ENCODE data around the gene RXFP1. TPM values are rescaled to one million over a fixed set of nuclear protein-coding genes. Genes with fewer than 3 reads are reported as not detected.

RXFP1 gene
- total and polyA plus RNA-seq, 2 experiments from 2014 or later = not detected

- H3K27ac ChIP-seq = no peak overlapping the region
- DNase-seq (ENCODE audit: low read depth in 1 of 2, low spot score in 1 of 2) = no peak
- no peaks in the 10 kb centered on the region for H3K36me3 ChIP-seq
- no peaks in the 10 kb centered on the region for H3K27me3 ChIP-seq
- no peaks in the 10 kb centered on the region for H3K9me3 ChIP-seq (ENCODE audit: low read depth)
- no peaks in the 10 kb centered on the region for H3K4me1 ChIP-seq (ENCODE audit: low read depth)
- no peak overlapping the region for H3K4me3 ChIP-seq
- TF ChIP-seq, protein P1, sequence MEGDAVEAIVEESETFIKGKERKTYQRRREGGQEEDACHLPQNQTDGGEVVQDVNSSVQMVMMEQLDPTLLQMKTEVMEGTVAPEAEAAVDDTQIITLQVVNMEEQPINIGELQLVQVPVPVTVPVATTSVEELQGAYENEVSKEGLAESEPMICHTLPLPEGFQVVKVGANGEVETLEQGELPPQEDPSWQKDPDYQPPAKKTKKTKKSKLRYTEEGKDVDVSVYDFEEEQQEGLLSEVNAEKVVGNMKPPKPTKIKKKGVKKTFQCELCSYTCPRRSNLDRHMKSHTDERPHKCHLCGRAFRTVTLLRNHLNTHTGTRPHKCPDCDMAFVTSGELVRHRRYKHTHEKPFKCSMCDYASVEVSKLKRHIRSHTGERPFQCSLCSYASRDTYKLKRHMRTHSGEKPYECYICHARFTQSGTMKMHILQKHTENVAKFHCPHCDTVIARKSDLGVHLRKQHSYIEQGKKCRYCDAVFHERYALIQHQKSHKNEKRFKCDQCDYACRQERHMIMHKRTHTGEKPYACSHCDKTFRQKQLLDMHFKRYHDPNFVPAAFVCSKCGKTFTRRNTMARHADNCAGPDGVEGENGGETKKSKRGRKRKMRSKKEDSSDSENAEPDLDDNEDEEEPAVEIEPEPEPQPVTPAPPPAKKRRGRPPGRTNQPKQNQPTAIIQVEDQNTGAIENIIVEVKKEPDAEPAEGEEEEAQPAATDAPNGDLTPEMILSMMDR (IDR thresholded peaks at IDR 0.05; ENCODE audit: low read depth, low read length) = no peak
Observed at GRCh38 chr4:158527516-158527915, 5.8 kb downstream of the RXFP1 start.

- no peak for DNase-seq (ENCODE audit: low read depth in 1 of 2, low spot score in 1 of 2)
- Histone ChIP-seq H3K27ac (no peak overlapping the region), H3K9me3 (ENCODE audit: low read depth) (no peaks in the 10 kb centered on the region), H3K27me3 (no peaks in the 10 kb centered on the region), H3K4me1 (ENCODE audit: low read depth) (no peaks in the 10 kb centered on the region), H3K36me3 (no peaks in the 10 kb centered on the region), H3K4me3 (no peak overlapping the region)
- TF ChIP-seq, protein P1 (IDR thresholded peaks at IDR 0.05; ENCODE audit: low read depth, low read length) = no peak
Observed at GRCh38 chr4:158529505-158529904, 7.8 kb downstream of the RXFP1 start.

DNA sequence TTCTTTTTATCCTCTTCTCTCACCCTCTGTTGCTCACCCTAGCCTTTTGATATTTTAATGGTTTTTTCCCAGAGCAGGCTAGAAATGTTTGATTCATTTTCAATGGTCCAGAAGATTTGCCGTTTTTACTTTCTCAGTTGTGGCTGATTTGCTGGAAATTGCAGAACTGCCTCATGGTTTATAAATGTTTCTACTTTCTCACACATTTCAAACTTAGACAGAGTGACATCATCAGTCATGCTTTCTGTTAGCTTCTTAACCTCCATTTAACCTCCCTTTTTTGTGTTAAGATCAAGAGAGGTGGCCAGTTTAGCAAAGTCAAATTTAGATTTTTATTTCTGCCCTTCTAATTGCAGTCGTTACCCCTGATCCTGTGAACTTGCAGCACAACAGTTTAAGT is 8.7 kb downstream of the RXFP1 start:
- H3K27me3 ChIP-seq = no peaks in the 10 kb centered on the region
- H3K4me1 ChIP-seq (ENCODE audit: low read depth) = no peaks in the 10 kb centered on the region
- H3K36me3 ChIP-seq = no peaks in the 10 kb centered on the region
- TF ChIP-seq, protein P1 (IDR thresholded peaks at IDR 0.05; ENCODE audit: low read depth, low read length) = no peak
- H3K27ac ChIP-seq = no peak overlapping the region
- no peaks in the 10 kb centered on the region for H3K9me3 ChIP-seq (ENCODE audit: low read depth)
- H3K4me3 ChIP-seq = no peak overlapping the region
- no peak for DNase-seq (ENCODE audit: low read depth in 1 of 2, low spot score in 1 of 2)

DNA sequence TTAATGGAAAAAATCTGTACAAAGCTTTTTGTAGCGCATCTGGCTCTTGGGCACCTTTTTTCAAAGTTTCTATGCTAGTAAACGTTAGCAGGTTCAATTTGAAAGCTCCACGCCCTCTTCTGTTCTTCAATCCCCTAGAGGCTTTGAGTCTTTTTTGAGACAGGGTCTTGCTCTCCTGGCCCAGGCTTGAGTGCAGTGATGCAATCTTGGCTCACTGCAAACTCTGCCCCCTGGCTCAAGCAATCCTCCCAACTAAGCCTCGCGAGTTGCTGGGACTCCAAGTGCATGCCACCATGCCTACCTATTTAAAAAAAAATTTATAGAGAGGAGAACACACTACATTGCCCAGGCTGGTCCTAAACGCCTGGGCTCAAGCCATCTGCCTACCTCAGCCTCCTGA is 9.2 kb downstream of the RXFP1 start:
- H3K27ac ChIP-seq = no peak overlapping the region
- H3K36me3 ChIP-seq = no peaks in the 10 kb centered on the region
- DNase-seq (ENCODE audit: low read depth in 1 of 2, low spot score in 1 of 2) = no peak
- H3K4me1 ChIP-seq (ENCODE audit: low read depth) = no peaks in the 10 kb centered on the region
- no peaks in the 10 kb centered on the region for H3K27me3 ChIP-seq
- no peaks in the 10 kb centered on the region for H3K9me3 ChIP-seq (ENCODE audit: low read depth)
- TF ChIP-seq, protein P1 (IDR thresholded peaks at IDR 0.05; ENCODE audit: low read depth, low read length) = no peak
- H3K4me3 ChIP-seq = no peak overlapping the region

DNA sequence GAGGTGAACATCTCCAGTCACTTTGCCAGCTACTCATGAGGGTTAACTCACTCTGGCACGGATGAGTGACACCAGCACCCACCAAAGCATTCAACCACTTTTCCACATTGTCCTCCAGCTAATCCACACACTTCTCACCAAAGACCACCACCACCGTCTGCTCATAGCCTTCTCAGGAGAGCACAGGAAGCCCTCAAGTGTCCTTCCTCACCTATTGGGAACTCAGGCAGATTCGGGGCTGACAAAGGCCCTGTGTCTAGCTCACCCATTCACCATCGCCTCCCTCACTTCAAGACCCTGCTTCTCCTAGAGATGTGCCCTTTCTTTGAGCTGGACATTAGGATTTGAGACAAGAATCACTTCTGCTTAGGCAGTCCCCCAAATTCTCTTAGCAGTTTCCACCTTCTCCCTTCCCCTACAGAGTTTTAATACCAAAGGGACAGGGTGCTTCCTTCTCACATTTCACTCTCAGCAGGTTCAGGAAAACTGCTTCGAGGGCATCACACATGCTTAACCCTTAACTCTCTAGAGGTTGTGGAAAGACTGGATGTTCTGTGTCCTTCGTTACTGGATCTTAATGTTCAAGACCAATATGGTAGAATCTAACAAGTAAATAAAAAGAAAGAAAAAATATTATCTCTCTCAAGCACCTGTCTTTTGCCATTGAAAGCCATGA is 11.0 kb downstream of the RXFP1 start:
- no peaks in the 10 kb centered on the region for H3K36me3 ChIP-seq
- TF ChIP-seq, protein P1 (IDR thresholded peaks at IDR 0.05; ENCODE audit: low read depth, low read length) = no peak

More for the DNA sequence above, 11.0 kb downstream of the RXFP1 start:
- H3K4me3 ChIP-seq = no peak overlapping the region
- no peaks in the 10 kb centered on the region for H3K9me3 ChIP-seq (ENCODE audit: low read depth)
- H3K27me3 ChIP-seq = no peaks in the 10 kb centered on the region
- no peak for DNase-seq (ENCODE audit: low read depth in 1 of 2, low spot score in 1 of 2)
- H3K27ac ChIP-seq = no peak overlapping the region
- H3K4me1 ChIP-seq (ENCODE audit: low read depth) = no peaks in the 10 kb centered on the region

All from cardiac muscle cell (in vitro differentiated cells and primary cell).